ENCODE measurements around the gene TRIM75.
"Not testable (repeated sequence)": the region's sequence is repeated elsewhere in the genome, so short reads cannot be mapped to it uniquely, and the experiment has no call there.

TRIM75 gene

DNA sequence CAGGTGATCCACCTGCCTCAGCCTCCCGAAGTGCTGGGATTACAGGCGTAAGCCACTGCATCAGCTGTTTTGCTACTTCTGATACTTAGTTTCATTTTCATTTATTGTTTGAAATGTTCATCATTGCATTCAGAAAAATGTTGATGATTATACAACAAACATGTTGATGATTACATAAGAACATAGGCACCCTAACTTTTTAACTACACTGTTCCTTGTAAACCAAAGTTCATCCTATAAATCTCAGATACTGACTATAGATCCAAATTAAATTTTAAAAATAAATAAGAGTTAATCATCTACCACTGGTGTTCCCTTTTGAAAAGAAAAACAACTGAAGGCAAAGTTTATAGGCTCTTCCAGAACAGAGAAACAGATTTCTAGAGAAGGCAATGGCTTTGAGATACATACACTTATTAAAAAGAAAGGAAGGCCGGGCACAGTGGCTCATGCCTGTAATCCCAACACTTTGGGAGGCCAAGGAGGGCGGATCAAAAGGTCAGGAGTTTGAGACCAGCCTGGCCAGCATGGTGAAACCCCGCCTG is 23.4 kb downstream of the TRIM75 start:
- no peak for DNase-seq (ENCODE audit: low read depth in 1 of 2, low spot score in 1 of 2)

DNA sequence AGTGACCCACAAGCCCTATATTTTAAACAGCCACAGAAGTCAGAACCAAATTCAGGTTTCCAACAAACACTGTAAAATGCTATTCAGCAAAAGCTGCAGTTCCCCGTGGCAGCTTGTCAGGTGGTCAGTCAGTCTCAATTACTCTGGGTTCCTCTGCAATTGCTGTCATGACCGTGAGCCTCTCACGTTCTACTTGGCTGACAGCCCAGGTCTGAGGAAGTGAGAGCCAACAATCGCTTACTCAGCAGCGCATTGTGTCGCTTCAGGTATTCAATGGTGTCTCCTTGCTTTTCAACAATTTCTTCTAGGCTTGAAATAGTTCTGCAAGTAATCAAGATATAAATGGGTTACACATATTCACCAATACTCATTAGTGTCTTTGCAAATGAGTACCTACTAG is 25.8 kb downstream of the TRIM75 start:
- no peak for DNase-seq (ENCODE audit: low read depth in 1 of 2, low spot score in 1 of 2)

DNA sequence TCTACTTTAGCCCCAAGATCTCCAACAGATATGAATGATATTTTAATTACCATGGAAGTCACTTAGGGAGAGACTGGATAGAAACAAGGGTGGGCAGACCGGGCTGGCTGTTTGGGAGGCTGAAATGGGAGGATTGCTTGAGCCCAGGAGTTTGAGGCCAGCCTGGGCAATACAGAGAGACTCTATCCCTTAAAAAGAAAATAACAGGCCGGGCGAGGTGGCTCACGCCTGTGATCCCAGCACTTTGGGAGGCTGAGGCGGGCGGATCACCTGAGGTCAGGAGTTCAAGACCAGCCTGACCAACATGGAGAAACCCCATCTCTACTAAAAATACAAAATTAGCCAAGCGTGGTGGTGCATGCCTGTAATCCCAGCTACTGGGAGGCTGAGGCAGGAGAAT is 31.1 kb downstream of the TRIM75 start:
- DNase-seq (ENCODE audit: low read depth in 1 of 2, low spot score in 1 of 2): not testable (repeated sequence)

DNA sequence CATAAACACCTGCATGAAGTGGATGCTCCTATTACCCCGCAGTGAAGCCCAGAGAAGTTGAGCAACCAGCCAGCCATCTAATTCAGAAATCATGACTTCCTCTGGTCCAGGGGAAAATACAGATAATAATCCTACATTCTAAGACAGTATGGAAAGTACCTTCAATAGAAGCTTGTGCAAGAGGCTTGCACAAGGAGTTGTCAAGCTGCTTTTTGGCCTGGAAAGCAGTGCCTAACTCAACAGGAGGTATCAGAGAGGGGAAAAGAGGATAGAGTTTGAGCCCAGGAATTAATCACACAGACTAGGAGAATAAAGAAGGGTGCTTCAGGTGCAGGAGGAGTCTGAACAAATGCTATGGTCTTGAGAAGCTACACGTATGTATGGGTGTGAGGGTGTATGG is 32.3 kb downstream of the TRIM75 start:
- DNase-seq (ENCODE audit: low read depth in 1 of 2, low spot score in 1 of 2): no peak

DNA sequence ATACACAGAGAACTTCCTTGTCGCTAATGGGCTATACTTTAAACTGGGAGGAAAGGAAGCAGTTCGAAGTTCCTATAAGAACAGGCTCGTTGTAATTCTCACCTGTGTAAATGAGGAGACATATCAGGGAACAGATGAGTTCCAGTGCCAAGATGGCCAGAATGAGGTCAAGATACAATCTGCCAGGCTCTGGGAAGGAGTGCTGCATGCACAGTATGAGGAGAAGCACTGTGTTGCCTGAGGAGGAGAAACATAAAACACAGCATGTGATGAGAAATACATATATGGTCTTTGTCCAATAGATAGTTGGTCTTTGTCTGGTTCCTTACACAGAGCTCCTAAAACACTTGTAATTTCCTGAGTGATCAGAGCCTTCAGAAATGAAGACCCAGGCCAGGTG is 34.7 kb downstream of the TRIM75 start:
- DNase-seq (ENCODE audit: low read depth in 1 of 2, low spot score in 1 of 2): no peak

DNA sequence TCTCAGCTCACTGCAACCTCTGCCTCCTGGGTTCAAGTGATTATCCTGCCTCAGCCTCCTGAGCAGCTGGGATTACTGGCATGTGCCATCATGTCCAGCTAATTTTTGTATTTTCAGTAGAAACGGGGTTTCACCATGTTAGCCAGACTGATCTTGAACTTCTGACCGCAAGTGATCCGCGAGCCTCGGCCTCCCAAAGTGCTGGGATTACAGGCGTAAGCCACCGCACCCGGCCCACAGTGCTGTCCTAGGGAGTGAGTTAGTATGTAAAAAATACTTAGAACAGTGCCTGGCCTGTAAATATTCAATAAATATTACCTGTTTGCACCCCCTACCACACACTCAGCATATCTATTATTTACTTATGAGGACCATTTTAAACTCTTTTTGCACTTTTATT is 38.5 kb downstream of the TRIM75 start:
- DNase-seq (ENCODE audit: low read depth in 1 of 2, low spot score in 1 of 2): not testable (repeated sequence)

DNA sequence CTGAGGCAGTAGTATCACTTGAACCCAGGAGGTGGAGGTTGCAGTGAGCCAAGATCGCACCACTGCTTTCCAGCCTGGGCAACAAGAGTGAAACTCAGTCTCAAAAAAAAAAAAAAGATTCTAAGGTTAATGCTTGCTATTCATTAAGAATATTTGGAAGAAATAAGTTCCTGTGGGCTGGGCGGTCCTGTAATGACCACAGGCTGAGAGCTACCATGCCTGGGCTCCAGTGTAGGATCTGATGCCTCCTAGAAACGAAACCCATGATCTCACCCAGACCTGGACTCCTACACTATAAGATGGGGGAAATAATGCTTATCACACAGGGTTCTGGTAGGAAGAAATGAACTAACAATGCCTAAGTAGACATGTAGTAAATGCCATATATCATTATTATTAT is 41.2 kb downstream of the TRIM75 start:
- DNase-seq (ENCODE audit: low read depth in 1 of 2, low spot score in 1 of 2): no peak

DNA sequence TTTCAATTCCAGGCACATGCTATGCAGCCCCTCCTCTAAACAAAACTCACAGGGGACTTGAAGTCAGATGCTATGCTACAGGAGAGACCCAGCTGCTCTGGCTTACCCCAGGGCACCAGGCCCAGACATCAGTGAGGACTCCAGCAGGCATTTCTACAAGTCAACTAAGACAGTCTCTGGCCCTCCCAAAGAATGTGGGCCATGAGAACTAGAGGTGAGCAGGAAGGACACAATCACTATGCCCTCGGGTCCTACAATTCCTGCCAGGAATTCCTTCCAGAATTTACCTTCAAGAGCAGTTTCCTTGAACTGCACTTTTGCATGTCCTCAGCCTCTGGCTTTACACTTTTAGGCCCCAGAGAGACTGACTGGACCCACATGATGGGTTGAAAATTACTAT is 41.6 kb downstream of the TRIM75 start:
- DNase-seq (ENCODE audit: low read depth in 1 of 2, low spot score in 1 of 2): no peak

DNA sequence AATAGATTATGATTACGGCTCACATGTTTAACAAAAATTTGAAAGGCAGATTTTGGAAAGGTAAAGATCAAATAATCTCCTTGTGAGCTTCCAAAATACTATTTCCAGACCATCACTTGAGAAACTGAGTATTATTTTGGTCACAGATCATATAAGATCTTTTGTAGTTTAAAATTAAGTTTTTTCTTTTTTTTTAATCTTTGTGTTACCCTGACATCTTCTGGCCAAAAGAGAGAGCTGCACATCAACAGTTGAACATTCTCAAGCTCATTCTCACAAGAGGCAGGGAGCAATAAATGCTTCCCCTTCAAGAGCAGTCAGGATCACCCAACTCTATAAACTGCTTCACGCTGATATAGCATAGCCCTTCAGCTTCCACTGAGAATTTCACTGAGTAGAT is 43.1 kb downstream of the TRIM75 start:
- no peak for DNase-seq (ENCODE audit: low read depth in 1 of 2, low spot score in 1 of 2)

DNA sequence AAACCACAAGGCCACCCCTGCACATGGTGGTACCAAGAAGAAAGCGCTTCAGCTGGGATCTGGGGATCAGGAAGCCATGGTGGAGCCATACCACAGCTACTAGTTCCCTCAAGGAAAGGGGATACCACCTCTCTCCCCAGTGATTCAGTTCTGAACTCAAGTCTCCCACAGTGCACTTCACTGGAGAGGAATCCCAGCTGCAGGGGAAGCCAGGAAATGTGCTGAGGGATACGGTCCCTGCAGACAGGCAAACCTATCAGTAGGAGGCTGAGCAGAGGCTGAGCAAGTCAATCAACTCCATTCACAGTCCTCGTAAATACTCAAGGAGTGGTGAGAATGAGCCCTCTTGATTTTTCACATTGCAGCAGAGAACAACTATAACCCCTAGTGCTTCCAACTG is 48.0 kb downstream of the TRIM75 start:
- DNase-seq (ENCODE audit: low read depth in 1 of 2, low spot score in 1 of 2): no peak

DNA sequence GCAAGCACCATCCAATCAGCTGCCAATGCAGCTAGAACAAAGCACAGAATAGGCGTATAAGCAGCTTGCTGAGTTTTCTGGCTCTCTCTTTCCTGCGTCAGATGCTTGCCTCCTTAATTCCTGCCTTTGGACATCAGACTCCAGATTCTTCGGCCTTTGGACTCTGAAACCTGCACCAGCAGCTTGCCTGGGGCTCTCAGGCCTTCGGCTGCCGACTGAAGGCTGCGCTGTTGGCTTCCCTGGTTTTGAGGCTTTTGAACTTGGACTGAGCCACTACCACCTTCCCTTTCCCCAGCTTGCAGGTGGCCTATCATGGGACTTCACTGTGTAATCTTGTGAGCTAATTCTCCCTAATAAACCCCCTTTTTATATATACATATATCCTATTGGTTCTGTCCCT is 52.9 kb downstream of the TRIM75 start:
- DNase-seq (ENCODE audit: low read depth in 1 of 2, low spot score in 1 of 2): no peak
